H1 (cell line): ENCODE data around the gene SLC12A5. TPM values are rescaled to one million over a fixed set of nuclear protein-coding genes. Genes with fewer than 3 reads are reported as not detected.

Source experiments
- CHD1 ChIP-seq: IDR thresholded peaks from 2 replicates; pipeline ENCODE4 v1.6.1; 2012; ENCODE audit warnings: low read depth, low read length, improper control_type of control experiment
- JUN ChIP-seq: IDR thresholded peaks from 2 replicates; pipeline ENCODE4 v1.6.1; 2011; ENCODE audit warnings: low read depth, mild to moderate bottlenecking, improper control_type of control experiment, low read length
- RAD21 ChIP-seq, 2 experiments: IDR thresholded peaks in 1 of 2; conservative IDR thresholded peaks in 1 of 2; 2 replicates each; pipeline ENCODE4 v1.6.1; 2011; ENCODE audit warnings: low read depth in 2 of 2, low read length in 2 of 2, improper control_type of control experiment in 1 of 2, inconsistent platforms in 1 of 2, mild to moderate bottlenecking in 1 of 2, moderate library complexity in 1 of 2
- RBBP5 ChIP-seq: IDR thresholded peaks from 2 replicates; pipeline ENCODE4 v1.7.1; 2012; ENCODE audit warnings: low read depth, mild to moderate bottlenecking, inconsistent platforms, low read length, moderate library complexity, borderline replicate concordance
- RFX5 ChIP-seq: IDR thresholded peaks from 2 replicates; pipeline ENCODE4 v1.6.1; 2011; ENCODE audit warnings: low read depth, low read length, improper control_type of control experiment, borderline replicate concordance
- SP4 ChIP-seq: IDR thresholded peaks from 2 replicates; pipeline ENCODE4 v1.6.1; 2012; ENCODE audit warnings: low read length, inconsistent platforms
- TAF7 ChIP-seq: optimal IDR thresholded peaks from 2 replicates; pipeline ENCODE3; 2011; ENCODE audit warnings: low read depth, mild to moderate bottlenecking, inconsistent platforms, low read length, moderate library complexity, borderline replicate concordance
- polyA plus RNA-seq, 7 experiments: library from polyadenylated mRNA; depleted of rRNA in 3 of 7; stranded (reverse) in 5 of 7; unstranded in 2 of 7; fragments of >200 nt in 5 of 7; fragments of 200-250 nt in 2 of 7; gene quantifications; 1 replicate in 5 of 7; 2 replicates in 1 of 7; 4 replicates in 1 of 7; pipeline versions ENCODE4 v1.2.1 to v1.2.3, GENCODE V29; 2011 to 2013; ENCODE audit warnings: missing spikeins in 2 of 7, mixed read lengths in 2 of 7
- total RNA-seq: library from RNA; stranded (reverse); fragmentation: NEBNext Ultra II Directional; extraction: Animal tissue kit (Norgen Biotek cat#: 25700); gene quantifications from 2 replicates; pipeline ENCODE4 v1.2.1, GENCODE V29; 2021

Gene SLC12A5
- total and polyA plus RNA-seq, 2 of the 8 experiments (the other 6 are each of a cell fraction or from before 2014, with no cell fraction given): 1.9 to 7.3 TPM

DNA sequence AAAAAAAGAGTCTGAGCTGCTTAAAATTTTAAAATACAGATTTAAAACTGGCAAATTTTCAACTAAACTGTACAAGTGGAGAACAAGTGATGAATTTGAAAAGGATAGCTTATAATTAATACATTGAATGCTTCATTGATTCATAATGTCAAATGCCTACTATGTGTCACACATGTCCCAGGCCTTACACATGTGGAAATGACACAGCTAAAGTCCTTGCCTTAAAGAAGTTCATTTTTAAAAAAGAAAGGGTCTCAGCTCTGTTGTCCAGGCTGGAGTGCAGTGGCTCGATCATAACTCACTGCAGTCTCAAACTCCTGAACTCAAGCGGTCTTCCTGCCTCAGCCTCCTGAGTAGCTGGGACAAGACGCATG lies 55.8 kb downstream of the SLC12A5 start (continued):
- TF ChIP-seq RAD21 (IDR thresholded peaks at IDR 0.05 in 1 of 2, conservative IDR thresholded peaks at IDR 0.05 in 1 of 2; ENCODE audit: low read depth in 2 of 2, low read length in 2 of 2) (no peak), RFX5 (no peak), RBBP5 (no peak), JUN (no peak), CHD1 (no peak), SP4 (no peak), TAF7 (no peak)
